ENCODE data around the gene USP7.

DNA sequence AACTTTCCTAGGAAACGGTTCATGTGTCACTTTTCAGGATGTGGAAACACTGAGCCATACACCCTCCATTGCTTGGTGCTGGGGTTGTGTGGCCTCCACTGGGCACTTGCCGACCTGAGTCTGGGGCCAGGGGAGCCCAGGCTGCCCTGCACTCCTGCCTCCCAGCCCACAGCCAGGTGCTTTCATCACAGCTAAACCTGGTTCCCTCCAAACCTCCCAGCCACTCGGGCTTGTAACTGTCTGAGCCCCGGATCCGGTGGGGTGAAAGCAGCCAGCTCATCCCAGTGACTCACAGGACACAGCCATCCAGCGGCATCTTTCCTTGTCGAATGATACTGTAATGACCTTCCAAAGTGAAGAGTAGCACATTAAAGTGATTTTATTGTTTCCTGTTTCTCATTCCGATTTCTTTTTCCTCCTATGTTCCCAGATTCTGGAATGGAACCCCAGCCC, 114.7 kb downstream of the USP7 start:
- no peak for TF ChIP-seq CTCF (conservative IDR thresholded peaks at IDR 0.05 in 1 of 2, IDR thresholded peaks at IDR 0.05 in 1 of 2; ENCODE audit: extremely low read depth in 1 of 2, insufficient read depth in 1 of 2, low read depth in 1 of 2, low read length in 2 of 2)
- no peak for TF ChIP-seq EZH2 (IDR thresholded peaks at IDR 0.05; ENCODE audit: borderline replicate concordance, low read length)
